GM18870 (cell line): ENCODE measurements around the gene KRTAP19-4.
A peak's percentile ranks its signal among the peaks of the same experiment; 100 is the strongest.
"Not testable (repeated sequence)": the region's sequence is repeated elsewhere in the genome, so short reads cannot be mapped to it uniquely, and the experiment has no call there.

Source experiments
- ATAC-seq: cut with Tn5 transposase; IDR thresholded peaks from one replicate; pipeline ENCODE4 v1.9.1; 2021; ENCODE audit warnings: moderate library complexity; ENCODE audit not compliant: unreplicated experiment

KRTAP19-4 gene

DNA sequence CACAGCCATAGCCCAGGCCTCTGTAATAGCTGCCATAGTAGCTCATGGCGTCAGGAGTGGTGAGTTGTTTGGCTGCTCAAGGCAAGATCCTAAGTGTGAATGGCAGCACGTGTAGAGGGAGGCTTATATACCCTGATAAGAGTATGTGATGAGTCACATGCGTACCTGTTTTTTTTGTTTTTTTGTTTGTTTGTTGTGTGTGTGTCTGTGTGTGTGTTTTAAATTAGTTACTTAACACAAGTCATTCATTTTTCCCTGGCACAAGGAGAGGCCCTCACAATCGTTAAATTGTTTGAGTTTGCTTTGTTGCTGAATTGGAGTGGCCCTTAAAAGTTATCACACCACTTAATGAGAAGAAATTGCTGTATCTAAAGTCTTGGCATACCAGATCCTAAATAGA is at the start of gene KRTAP19-4:
TSS of gene KRTAP19-4 (minus strand) at position 101 of the 400 bp plus-strand sequence. CDS start at position 46, 55 bp downstream.
- ATAC-seq, result no peak

DNA sequence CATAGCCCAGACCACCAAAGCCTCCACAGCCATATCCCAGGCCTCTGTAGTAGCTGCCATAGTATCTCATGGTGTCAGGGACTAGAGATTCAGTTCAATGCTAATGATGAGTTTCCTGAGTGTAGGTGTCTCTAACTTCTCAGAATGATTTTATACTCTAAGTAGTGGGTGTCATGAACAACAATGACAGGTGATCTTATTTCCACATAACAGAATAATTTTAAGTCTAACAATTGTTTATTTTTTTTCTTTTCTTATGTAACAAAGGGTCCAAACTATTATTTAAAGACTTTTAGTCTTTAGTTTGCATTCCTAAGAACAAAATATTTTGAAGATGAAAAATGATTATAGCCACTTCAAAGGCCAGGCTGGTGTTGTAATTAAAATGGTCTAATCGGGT is 44.8 kb upstream of the KRTAP19-4 start, which contains the start of gene KRTAP19-6:
TSS of gene KRTAP19-6 (minus strand) at position 101 of the 400 bp plus-strand sequence. CDS start at position 70, 31 bp downstream.
- ATAC-seq, result no peak

DNA sequence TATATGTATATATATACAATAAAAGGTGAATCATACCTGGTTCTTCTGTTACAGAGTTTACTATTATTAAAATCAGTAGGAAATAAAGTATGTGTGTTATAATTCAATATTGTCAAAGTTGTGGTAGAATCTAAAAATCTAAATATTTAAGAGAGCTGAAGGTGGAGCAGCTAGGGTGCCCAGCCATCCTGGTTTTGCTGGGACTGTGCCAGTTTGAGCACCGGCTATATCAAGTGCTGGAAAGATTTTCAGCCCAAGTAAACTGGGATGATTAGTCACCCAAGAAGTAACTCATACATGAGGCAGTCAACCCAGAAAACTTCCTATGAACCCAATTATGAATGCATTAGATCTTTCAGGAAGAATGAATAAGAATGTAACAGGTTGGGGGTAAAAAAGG is 21.9 kb upstream of the KRTAP19-4 start:
- no peak for ATAC-seq

GRCh38 chr21:30515681-30516080 is 18.7 kb upstream of the KRTAP19-4 start:
- no peak for ATAC-seq

- ATAC-seq, result not testable (repeated sequence)
These were observed 8.7 kb upstream of the KRTAP19-4 start for GRCh38 chr21:30505621-30506205.

- no peak for ATAC-seq
These were observed 5.1 kb upstream of the KRTAP19-4 start, which contains the start of gene KRTAP19-5 for GRCh38 chr21:30502041-30502440. Gene KRTAP19-5, minus strand, starts transcription at chr21:30502141. Its CDS starts 51 bp downstream, at chr21:30502090.

DNA sequence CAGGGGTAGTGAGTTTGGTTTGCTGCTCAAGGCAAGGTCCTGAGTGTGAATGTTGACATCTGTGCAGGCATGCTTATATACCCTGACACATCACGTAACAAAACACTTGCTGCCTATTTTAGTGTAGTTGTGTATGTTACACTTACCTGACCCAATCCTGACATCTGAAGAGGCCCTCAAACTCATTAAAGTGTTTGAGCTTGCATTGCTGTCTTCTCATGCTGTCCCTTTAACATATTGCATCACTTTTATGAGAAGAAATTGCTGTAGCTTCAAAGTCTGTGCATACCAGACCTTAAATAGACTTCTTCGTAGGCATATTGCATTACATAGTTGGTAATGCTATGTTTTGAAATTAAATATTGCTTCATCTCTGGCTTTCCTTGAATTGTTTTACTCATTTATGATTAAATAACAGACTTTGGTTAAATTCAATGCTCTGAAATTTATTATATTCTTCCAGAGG is 5.0 kb downstream of the KRTAP19-4 start, which contains the start of gene KRTAP19-3:
TSS of gene KRTAP19-3 (minus strand) at position 51 of the 466 bp plus-strand sequence. CDS start 56 bp downstream, outside the sequence.
- ATAC-seq, result no peak

GRCh38 chr21:30487336-30487735 is 9.6 kb downstream of the KRTAP19-4 start, which contains the start of gene KRTAP19-2:
Gene KRTAP19-2, minus strand, starts transcription at chr21:30487436. Its CDS starts 88 bp downstream, at chr21:30487348.
- no peak for ATAC-seq

DNA sequence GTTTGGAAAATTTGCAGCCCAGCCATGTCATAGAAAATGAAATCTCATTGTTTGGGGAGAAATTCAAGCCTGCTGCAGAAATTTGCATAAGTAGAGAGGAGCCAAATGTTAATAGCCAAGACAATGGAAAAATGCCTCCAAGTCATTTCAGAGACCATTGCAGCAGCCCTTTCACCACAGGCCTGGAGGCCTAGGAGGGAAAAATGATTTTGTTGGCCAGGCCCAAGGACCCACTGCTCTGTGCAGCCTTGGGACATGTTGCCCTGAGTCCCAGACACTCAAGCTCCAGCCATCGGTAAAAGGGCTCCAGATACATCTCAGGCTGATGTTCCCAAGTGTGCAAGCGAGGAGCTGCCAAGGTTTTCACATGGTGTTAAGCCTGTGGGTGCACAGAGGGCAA is 10.8 kb downstream of the KRTAP19-4 start:
- no peak for ATAC-seq

GRCh38 chr21:30482130-30482529 is 14.8 kb downstream of the KRTAP19-4 start:
- no peak for ATAC-seq

GRCh38 chr21:30480145-30480544 is 16.8 kb downstream of the KRTAP19-4 start, which contains the start of gene KRTAP19-1:
Gene KRTAP19-1, minus strand, starts transcription at chr21:30480367. Its CDS starts 50 bp downstream, at chr21:30480317.
- ATAC-seq, result no peak

DNA sequence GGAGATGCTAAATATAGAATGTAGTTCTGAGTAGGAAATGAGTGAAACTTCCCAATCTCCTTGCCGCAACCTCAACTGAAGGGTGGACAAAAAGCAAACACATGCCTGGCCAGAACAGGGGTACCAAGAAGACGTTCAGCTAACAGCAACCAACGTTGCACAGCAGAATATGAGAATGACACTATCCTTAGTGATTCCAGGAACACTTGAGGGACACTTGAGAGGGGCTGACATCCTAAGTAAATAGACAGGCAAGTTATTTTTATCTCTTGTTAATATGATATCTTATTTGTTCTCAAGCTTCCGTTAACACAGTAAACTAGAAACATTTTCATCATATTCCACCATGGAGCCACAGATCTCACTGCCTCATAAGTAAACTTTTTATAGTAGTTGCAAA is 17.7 kb downstream of the KRTAP19-4 start:
- ATAC-seq, result no peak

GRCh38 chr21:30478004-30478403 is 19.0 kb downstream of the KRTAP19-4 start:
- no peak for ATAC-seq

DNA sequence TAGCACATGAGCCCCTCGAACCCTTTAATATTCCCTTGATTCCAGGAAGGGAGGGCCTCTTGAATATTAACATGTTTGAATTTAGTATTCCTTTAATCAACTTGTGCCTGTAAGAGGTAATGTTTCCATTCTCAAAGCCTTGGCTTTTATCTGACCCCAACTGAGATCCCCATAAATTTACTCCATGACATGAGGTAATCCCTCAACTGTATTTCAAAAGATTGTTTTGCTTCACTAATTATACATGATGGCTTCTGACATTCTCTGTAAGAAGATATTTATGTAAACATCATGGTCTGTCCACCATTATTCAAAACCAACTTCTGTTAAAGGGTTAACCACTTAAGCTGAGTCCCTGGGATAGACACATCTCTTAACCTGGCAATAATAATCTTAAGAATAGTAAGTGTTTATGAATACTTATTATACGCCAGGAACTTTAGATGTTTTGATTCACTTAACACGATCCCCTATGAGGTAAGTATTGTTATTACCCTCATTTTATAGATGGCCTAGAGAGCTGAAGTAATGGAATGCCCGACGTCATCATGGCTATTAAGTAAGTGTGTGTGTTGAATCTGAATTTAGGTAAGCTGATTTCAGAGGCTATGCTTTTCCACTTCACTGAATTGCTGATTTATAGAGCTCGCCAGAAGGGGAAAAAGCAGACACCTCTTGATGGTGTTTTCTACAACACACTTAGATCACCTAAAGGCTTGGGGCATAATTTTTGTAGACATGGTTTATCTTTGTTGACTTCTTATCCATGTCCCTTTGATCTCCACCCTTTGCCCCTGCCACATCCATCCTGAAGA is 27.9 kb downstream of the KRTAP19-4 start:
- ATAC-seq, result no peak

- ATAC-seq, result peak; percentile 42
These were observed 33.3 kb downstream of the KRTAP19-4 start for GRCh38 chr21:30463713-30464112.

DNA sequence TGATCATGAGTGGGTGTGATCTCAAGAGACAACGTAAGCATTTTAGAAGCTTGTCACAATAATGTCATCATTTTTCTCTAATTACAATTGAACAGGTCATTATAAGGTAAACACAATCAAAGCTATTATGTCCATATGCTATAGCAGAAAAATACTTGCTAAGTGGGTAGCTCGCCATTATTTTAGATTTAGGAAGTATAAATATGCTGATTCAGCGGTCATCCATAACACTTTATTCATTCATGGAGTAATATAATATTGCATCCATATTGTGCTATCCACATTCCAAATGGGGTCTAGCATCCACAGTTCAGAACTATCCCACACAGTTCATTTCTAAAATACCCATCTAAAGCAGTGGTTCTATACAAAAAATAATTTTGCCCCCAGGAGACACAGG is 48.5 kb downstream of the KRTAP19-4 start:
- ATAC-seq, result no peak

DNA sequence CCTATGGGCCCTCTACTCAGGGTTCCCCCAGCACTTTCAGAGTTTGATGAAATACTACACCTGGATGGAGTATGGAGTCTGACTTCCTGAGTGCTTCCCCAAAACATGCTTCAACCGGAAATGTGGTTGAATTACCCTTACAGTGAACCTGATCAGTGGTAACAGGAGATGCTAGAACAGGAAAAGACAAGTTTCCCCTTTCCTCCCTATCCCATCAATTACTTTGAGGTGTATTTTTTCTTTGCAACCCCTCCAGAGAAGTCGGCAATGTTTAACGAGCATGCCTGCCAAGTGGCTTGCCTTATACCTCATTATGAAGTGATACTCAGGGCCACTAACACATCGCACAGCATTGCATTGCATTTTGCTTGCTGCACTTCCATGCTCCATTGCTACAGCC is 49.9 kb downstream of the KRTAP19-4 start:
- no peak for ATAC-seq
